GM12878 (cell line): Measurements from ENCODE around the gene PIGZ.

Experiments used
- CTCF ChIP-seq, 3 experiments: IDR thresholded peaks in 2 of 3; conservative IDR thresholded peaks in 1 of 3; 2 replicates each; pipeline ENCODE4 v1.5.1; 2011; ENCODE audit warnings: low read depth in 3 of 3, low read length in 3 of 3, mild to moderate bottlenecking in 3 of 3, control low read depth in 2 of 3, moderate library complexity in 2 of 3, inconsistent platforms in 1 of 3, mixed read lengths in 1 of 3; ENCODE audit not compliant: control insufficient read depth in 2 of 3, insufficient read depth in 1 of 3; ENCODE audit errors: extremely low read depth in 1 of 3
- ESRRA ChIP-seq: IDR thresholded peaks from 2 replicates; pipeline ENCODE4 v1.6.1; 2012; ENCODE audit warnings: mild to moderate bottlenecking, low read length, improper control_type of control experiment
- HDGF ChIP-seq: fragments of 450-650 bp; IDR thresholded peaks from 2 replicates; pipeline ENCODE4 v1.6.1; 2016; ENCODE audit warnings: antibody characterized with exemption
- LARP7 ChIP-seq: fragments of 450-650 bp; IDR thresholded peaks from 2 replicates; pipeline ENCODE4 v1.6.1; 2017; ENCODE audit warnings: mild to moderate bottlenecking
- POLR2A ChIP-seq: IDR thresholded peaks from 2 replicates; pipeline ENCODE4 v1.6.1; 2011; ENCODE audit warnings: low read depth, mild to moderate bottlenecking, low read length
- POLR2AphosphoS5 ChIP-seq: IDR thresholded peaks from 2 replicates; pipeline ENCODE4 v1.6.1; 2011; ENCODE audit warnings: mild to moderate bottlenecking, low read length, inconsistent platforms
- PRDM15 ChIP-seq: fragments of 450-650 bp; formaldehyde crosslinking; IDR thresholded peaks from 2 replicates; pipeline ENCODE4 v1.4.0; 2020; ENCODE audit warnings: mild to moderate bottlenecking, moderate library complexity
- TCF3 ChIP-seq: IDR thresholded peaks from 2 replicates; pipeline ENCODE4 v1.6.1; 2012; ENCODE audit warnings: low read depth, mild to moderate bottlenecking, low read length, borderline replicate concordance; ENCODE audit not compliant: insufficient read depth
- ZNF274 ChIP-seq: IDR thresholded peaks from one replicate; pipeline ENCODE4 v1.8.0; 2011; ENCODE audit not compliant: insufficient read length, insufficient read depth
- ZNF592 ChIP-seq: fragments of 450-650 bp; IDR thresholded peaks from 2 replicates; pipeline ENCODE4 v1.6.1; 2017; ENCODE audit warnings: mild to moderate bottlenecking, moderate library complexity
- ZNF687 ChIP-seq: fragments of 450-650 bp; IDR thresholded peaks from 2 replicates; pipeline ENCODE4 v1.6.1; 2017; ENCODE audit warnings: mild to moderate bottlenecking, moderate library complexity

GRCh38 chr3:196949750-196950149 is 18.9 kb downstream of the PIGZ start:
- TF ChIP-seq TCF3 (no peak), POLR2AphosphoS5 (no peak), CTCF (IDR thresholded peaks at IDR 0.05 in 2 of 3, conservative IDR thresholded peaks at IDR 0.05 in 1 of 3; ENCODE audit: control insufficient read depth in 2 of 3, extremely low read depth in 1 of 3, insufficient read depth in 1 of 3, low read depth in 3 of 3, low read length in 3 of 3) (no peak), HDGF (no peak), ZNF592 (no peak), PRDM15 (CRISPR knock-in tag) (no peak), ZNF687 (no peak), ZNF274 (no peak), ESRRA (no peak), POLR2A (no peak), LARP7 (no peak)
